Measurements from ENCODE around the gene PIK3R4.

GRCh38 chr3:130792246-130792645, 45.6 kb upstream of the PIK3R4 start:
- TF ChIP-seq CTCF (IDR thresholded peaks at IDR 0.05) (no peak), POLR2A (IDR thresholded peaks at IDR 0.05) (no peak)

All from lower leg skin (tissue), 3 donors.